Stimulated activated CD8-positive, alpha-beta memory T cell treated with anti-CD3 and anti-CD28 coated beads, Interleukin-4, amount 100 ng/mL, for 4 hours (primary cell): Measurements from ENCODE around the gene ALKBH1.

Experiments
- DNase-seq, 2 donors: peaks; one replicate each; pipeline ENCODE4 v3.0.0-alpha.2; 2020; ENCODE audit warnings: low read depth in 2 of 2, low spot score in 1 of 2

The ALKBH1 gene

GRCh38 chr14:77625360-77625759 is 82.5 kb downstream of the ALKBH1 start:
- no peak for DNase-seq

- DNase-seq = no peak
Observed at GRCh38 chr14:77623201-77623600, 84.6 kb downstream of the ALKBH1 start.
